Measurements from ENCODE around the gene LRP5.

The LRP5 gene
- 6.5 to 10.3 reads per million in 2 experiments for total RNA-seq

- no peak for DNase-seq (ENCODE audit: low read depth)
These were observed at the start of gene LRP5 for GRCh38 chr11:68312117-68312779. Gene LRP5, plus strand, starts transcription at chr11:68312591. Its CDS starts 124 bp downstream, at chr11:68312715.

GRCh38 chr11:68263444-68264035 is 48.9 kb upstream of the LRP5 start:
- DNase-seq (ENCODE audit: low read depth) = no peak

GRCh38 chr11:68264244-68264643 is 48.1 kb upstream of the LRP5 start:
- DNase-seq (ENCODE audit: low read depth) = no peak

- DNase-seq (ENCODE audit: low read depth) = no peak
These were observed 47.5 kb upstream of the LRP5 start for GRCh38 chr11:68264741-68265540.

GRCh38 chr11:68266121-68266891 is 46.1 kb upstream of the LRP5 start:
- DNase-seq (ENCODE audit: low read depth) = no peak

- DNase-seq (ENCODE audit: low read depth) = no peak
These were observed 45.2 kb upstream of the LRP5 start for GRCh38 chr11:68266936-68267880.

- DNase-seq (ENCODE audit: low read depth) = no peak
These were observed 44.5 kb upstream of the LRP5 start for GRCh38 chr11:68267881-68268240.

GRCh38 chr11:68269414-68270081 is 42.8 kb upstream of the LRP5 start:
- no peak for DNase-seq (ENCODE audit: low read depth)

GRCh38 chr11:68270196-68271022 is 42.0 kb upstream of the LRP5 start:
- no peak for DNase-seq (ENCODE audit: low read depth)

- DNase-seq (ENCODE audit: low read depth) = peak; percentile 42
These were observed 41.2 kb upstream of the LRP5 start for GRCh38 chr11:68271023-68271780.

- peak; percentile 88 for DNase-seq (ENCODE audit: low read depth)
These were observed 40.4 kb upstream of the LRP5 start, which contains the start of gene C11orf24 for GRCh38 chr11:68271781-68272608. Gene C11orf24, minus strand, starts transcription at chr11:68271973. Its CDS starts 8,206 bp downstream, at chr11:68263767.

- DNase-seq (ENCODE audit: low read depth) = no peak
These were observed 39.2 kb upstream of the LRP5 start for GRCh38 chr11:68273026-68273738.

GRCh38 chr11:68274306-68274705 is 38.1 kb upstream of the LRP5 start:
- DNase-seq (ENCODE audit: low read depth) = no peak

- no peak for DNase-seq (ENCODE audit: low read depth)
These were observed 36.5 kb upstream of the LRP5 start for GRCh38 chr11:68275721-68276507.

GRCh38 chr11:68276861-68277260 is 35.5 kb upstream of the LRP5 start:
- no peak for DNase-seq (ENCODE audit: low read depth)

- no peak for DNase-seq (ENCODE audit: low read depth)
These were observed 32.7 kb upstream of the LRP5 start for GRCh38 chr11:68279676-68280075.

Data from T follicular helper cell (primary cell).